Measurements from ENCODE around the gene WNT10A.

WNT10A gene

GRCh38 chr2:218861645-218862318 lies 18.9 kb upstream of the WNT10A start:
- Histone ChIP-seq H3K27me3 (ENCODE audit: low read depth) (peaks cover 31% of the 10 kb centered on the region), H3K9me3 (no peaks in the 10 kb centered on the region), H3K4me1 (peaks cover 7% of the 10 kb centered on the region), H3K36me3 (replicated peaks) (no peaks in the 10 kb centered on the region), H3K4me3 (no peak overlapping the region)
- DNase-seq (ENCODE audit: low spot score in 2 of 2) = no peak
- in situ Hi-C loops (cut with MboI; ENCODE audit: low sequenced_read_pairs) = no loop called here

DNA sequence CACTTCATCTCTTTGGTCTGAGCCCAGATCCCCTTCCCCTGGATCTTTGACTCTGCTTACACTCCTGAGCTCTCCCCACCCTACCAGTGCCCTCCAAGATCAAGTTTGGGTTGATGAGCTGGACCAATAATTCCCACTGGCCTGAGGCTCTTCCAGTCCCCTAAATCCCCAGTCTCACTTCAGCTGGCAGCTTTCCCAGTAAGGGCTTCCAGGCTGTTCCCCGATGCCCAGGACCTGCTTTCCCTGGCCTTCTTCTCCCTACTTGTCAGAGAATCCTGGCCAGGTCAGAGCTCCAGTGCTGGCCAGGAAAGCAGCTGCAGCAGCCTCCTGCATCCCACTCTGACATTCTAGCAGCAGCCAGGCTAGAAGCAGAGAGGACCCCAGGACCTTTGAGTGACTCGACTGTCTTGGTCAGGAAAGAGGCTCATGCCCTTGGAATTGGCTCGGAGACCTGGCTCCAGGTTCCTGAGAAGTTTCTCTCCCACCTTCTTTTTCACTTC lies 17.6 kb upstream of the WNT10A start:
- peaks cover 7% of the 10 kb centered on the region for H3K4me1 ChIP-seq
- H3K27me3 ChIP-seq (ENCODE audit: low read depth) = peaks cover 25% of the 10 kb centered on the region
- H3K4me3 ChIP-seq = no peak overlapping the region
- H3K9me3 ChIP-seq = no peaks in the 10 kb centered on the region
- no peak for DNase-seq (ENCODE audit: low spot score in 2 of 2)
- in situ Hi-C loops (cut with MboI; ENCODE audit: low sequenced_read_pairs) = no loop called here
- no peaks in the 10 kb centered on the region for H3K36me3 ChIP-seq (replicated peaks)

DNA sequence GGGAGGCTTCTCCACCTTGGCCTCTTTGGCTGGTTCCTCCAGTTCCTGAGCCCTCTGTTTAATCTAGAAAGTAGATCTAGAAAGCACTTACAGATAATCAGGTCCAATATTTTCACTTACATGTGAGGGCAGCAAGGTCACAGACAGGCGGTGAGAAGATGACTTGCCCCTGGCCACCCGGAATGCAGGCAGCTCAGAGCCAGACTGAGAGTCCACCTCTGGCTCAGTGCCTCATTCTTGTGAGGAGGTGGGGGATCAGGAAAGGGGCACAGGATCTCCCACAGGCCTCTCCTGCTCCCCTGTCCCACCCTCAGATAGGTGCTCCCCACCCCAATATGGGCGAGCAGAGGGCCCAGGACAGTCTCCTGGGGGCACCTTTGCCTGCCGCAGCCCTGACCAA lies 15.3 kb upstream of the WNT10A start:
- in situ Hi-C loops (cut with MboI; ENCODE audit: low sequenced_read_pairs) = no loop called here
- Histone ChIP-seq H3K9me3 (no peaks in the 10 kb centered on the region), H3K36me3 (replicated peaks) (no peaks in the 10 kb centered on the region), H3K4me1 (peaks cover 5% of the 10 kb centered on the region), H3K27me3 (ENCODE audit: low read depth) (peaks cover 18% of the 10 kb centered on the region), H3K4me3 (no peak overlapping the region)
- no peak for DNase-seq (ENCODE audit: low spot score in 2 of 2)

GRCh38 chr2:218865999-218866398 lies 14.7 kb upstream of the WNT10A start:
- in situ Hi-C loops (cut with MboI; ENCODE audit: low sequenced_read_pairs) = no loop called here
- Histone ChIP-seq H3K27me3 (ENCODE audit: low read depth) (peaks cover 22% of the 10 kb centered on the region), H3K9me3 (no peaks in the 10 kb centered on the region), H3K4me1 (peaks cover 3% of the 10 kb centered on the region), H3K36me3 (replicated peaks) (no peaks in the 10 kb centered on the region), H3K4me3 (no peak overlapping the region)
- DNase-seq (ENCODE audit: low spot score in 2 of 2) = no peak

GRCh38 chr2:218867900-218868299 lies 12.8 kb upstream of the WNT10A start:
- peaks cover 35% of the 10 kb centered on the region for H3K27me3 ChIP-seq (ENCODE audit: low read depth)
- in situ Hi-C loops (cut with MboI; ENCODE audit: low sequenced_read_pairs) = no loop called here
- H3K36me3 ChIP-seq (replicated peaks) = no peaks in the 10 kb centered on the region
- no peak overlapping the region for H3K4me3 ChIP-seq
- no peak for DNase-seq (ENCODE audit: low spot score in 2 of 2)
- H3K4me1 ChIP-seq = no peaks in the 10 kb centered on the region
- H3K9me3 ChIP-seq = no peaks in the 10 kb centered on the region

DNA sequence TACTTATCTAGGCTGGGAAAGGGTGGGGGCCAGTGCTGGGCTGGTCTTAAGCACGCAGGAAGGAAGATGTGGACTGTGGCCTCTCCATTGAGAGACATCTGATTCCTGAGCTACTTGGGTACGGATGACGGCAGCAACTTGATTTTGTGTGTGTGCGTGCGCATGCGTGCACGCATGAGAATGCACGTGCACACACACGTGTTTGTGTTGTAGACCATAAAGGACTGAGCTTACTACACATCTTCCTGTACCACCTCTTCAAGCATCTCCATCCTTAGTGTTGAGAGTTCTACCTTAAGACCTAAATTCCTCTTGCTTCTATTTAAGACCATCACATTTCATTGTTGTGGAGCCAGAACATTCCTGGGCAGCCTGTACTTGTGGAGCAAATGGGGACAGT lies 11.6 kb upstream of the WNT10A start:
- H3K4me3 ChIP-seq = no peak overlapping the region
- no peak for DNase-seq (ENCODE audit: low spot score in 2 of 2)
- in situ Hi-C loops (cut with MboI; ENCODE audit: low sequenced_read_pairs) = no loop called here

DNA sequence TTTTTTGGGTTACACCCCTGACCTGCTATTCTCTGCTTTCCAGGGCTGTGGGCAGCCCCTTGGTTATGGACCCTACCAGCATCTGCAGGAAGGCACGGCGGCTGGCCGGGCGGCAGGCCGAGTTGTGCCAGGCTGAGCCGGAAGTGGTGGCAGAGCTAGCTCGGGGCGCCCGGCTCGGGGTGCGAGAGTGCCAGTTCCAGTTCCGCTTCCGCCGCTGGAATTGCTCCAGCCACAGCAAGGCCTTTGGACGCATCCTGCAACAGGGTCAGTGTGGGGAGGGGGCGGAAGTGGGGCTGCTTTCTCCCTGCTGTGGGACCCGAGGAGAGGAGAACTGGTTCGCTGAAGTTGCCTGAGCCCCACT lies 9.7 kb upstream of the WNT10A start:
- Histone ChIP-seq H3K9me3 (no peaks in the 10 kb centered on the region), H3K4me3 (no peak overlapping the region), H3K36me3 (replicated peaks) (no peaks in the 10 kb centered on the region), H3K27me3 (ENCODE audit: low read depth) (peaks cover 35% of the 10 kb centered on the region), H3K4me1 (no peaks in the 10 kb centered on the region)
- DNase-seq (ENCODE audit: low spot score in 2 of 2) = no peak
- in situ Hi-C loops (cut with MboI; ENCODE audit: low sequenced_read_pairs) = no loop called here

More for the DNA sequence above, 11.6 kb upstream of the WNT10A start:
- Histone ChIP-seq H3K4me1 (no peaks in the 10 kb centered on the region), H3K27me3 (ENCODE audit: low read depth) (peaks cover 35% of the 10 kb centered on the region), H3K9me3 (no peaks in the 10 kb centered on the region), H3K36me3 (replicated peaks) (no peaks in the 10 kb centered on the region)

DNA sequence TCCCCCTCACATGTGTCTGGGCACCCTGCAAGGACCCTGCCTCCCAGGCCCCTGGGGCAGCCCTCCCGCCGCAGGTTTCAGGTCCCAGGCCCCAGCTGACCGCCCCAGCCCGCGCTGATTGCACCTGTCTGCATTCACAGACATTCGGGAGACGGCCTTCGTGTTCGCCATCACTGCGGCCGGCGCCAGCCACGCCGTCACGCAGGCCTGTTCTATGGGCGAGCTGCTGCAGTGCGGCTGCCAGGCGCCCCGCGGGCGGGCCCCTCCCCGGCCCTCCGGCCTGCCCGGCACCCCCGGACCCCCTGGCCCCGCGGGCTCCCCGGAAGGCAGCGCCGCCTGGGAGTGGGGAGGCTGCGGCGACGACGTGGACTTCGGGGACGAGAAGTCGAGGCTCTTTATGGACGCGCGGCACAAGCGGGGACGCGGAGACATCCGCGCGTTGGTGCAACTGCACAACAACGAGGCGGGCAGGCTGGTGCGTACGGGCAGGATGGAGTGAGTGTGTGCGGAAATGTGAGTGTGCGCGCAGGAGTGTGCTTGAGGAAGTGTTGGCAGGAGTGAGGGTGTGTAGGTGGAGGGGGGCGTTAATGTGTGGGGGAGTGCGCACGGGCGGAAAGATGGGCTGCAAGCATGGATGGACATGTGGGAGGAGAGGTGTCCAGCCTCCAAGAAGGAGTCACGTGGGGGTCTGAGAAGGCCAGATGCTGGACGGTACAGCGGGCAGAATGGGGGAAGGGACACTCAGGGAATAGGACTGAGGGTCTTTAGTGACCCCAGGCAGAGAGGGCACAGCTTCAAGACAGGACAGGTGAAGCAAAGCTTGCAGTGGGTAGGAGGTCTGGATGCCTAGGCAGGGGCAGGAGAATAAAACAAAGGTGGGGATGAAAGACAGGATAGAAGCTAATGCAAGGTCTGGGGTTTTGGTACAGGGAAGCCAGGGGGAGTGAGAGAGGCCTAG lies 9.0 kb upstream of the WNT10A start:
- Histone ChIP-seq H3K4me3 (no peak overlapping the region), H3K27me3 (ENCODE audit: low read depth) (peaks cover 35% of the 10 kb centered on the region), H3K4me1 (no peaks in the 10 kb centered on the region), H3K9me3 (no peaks in the 10 kb centered on the region), H3K36me3 (replicated peaks) (no peaks in the 10 kb centered on the region)
- in situ Hi-C loops (cut with MboI; ENCODE audit: low sequenced_read_pairs) = no loop called here
- no peak for DNase-seq (ENCODE audit: low spot score in 2 of 2)

GRCh38 chr2:218872645-218873358 lies 7.8 kb upstream of the WNT10A start:
- H3K4me1 ChIP-seq = no peaks in the 10 kb centered on the region
- in situ Hi-C loops (cut with MboI; ENCODE audit: low sequenced_read_pairs) = no loop called here
- no peak for DNase-seq (ENCODE audit: low spot score in 2 of 2)
- H3K36me3 ChIP-seq (replicated peaks) = no peaks in the 10 kb centered on the region
- no peak overlapping the region for H3K4me3 ChIP-seq
- H3K9me3 ChIP-seq = no peaks in the 10 kb centered on the region
- H3K27me3 ChIP-seq (ENCODE audit: low read depth) = peaks cover 35% of the 10 kb centered on the region

GRCh38 chr2:218873359-218874194 lies 7.1 kb upstream of the WNT10A start:
- H3K4me3 ChIP-seq = no peak overlapping the region
- no peak for DNase-seq (ENCODE audit: low spot score in 2 of 2)
- H3K27me3 ChIP-seq (ENCODE audit: low read depth) = peaks cover 32% of the 10 kb centered on the region
- H3K9me3 ChIP-seq = no peaks in the 10 kb centered on the region
- H3K36me3 ChIP-seq (replicated peaks) = no peaks in the 10 kb centered on the region
- no peaks in the 10 kb centered on the region for H3K4me1 ChIP-seq
- in situ Hi-C loops (cut with MboI; ENCODE audit: low sequenced_read_pairs) = no loop called here

DNA sequence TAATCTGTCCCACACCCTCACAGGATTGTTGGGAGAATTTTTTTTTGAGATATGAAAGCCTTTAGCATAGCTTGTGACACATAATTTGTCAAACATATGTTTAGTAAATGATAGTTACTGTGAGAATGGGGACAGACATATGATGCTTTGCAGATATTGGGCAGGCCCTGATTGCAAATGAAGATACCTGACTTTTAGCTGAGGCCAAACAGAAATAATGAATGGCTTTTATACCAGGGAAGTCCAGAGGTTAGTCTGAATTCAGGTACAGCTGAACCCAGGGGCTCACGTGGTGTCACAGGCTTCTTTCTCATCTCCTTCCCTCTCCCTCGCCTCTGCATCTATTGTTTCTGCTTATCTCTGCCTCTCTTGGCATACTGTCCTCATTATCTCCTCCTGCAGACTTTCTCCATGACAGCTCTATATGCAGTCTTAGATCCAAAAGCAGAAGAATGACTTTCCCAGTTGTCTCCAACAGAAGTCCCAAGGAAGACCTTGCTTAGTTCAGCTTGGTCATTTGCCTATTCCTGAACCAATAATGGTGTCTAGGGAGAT lies 4.9 kb upstream of the WNT10A start:
- in situ Hi-C loops (cut with MboI; ENCODE audit: low sequenced_read_pairs) = no loop called here

DNA sequence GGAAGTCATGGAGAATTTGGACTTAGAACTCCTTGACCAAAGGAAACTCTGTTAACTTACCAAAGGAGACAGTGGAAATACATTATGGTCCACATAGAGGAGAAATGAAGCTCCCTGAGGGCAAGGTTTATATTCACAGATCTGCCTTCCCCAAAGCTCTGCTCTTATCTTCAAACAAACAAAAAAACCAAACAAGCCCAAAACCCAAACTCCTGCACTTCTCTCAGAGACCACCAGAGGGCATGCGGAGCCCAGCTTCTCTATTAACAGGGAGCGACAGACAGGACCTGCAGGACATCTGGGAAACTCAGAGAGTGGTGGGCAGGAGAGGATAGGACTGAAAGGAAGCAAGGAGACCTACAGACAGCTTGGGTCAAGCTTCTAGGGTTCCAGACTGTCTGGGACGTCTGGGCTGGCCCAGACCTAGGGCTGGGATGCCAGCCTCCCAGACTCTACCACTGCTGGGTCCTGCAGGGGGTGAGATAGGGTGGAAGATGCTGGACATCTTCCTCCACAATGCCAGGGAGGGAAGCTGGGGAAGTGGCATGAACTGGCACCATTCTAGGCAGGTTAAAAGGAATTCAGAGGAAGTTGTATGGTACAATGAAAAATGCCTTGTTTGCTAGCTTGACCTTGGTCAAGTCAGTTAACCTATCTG lies 4.0 kb upstream of the WNT10A start:
- H3K9me3 ChIP-seq = no peaks in the 10 kb centered on the region
- no peak overlapping the region for H3K4me3 ChIP-seq
- peaks cover 28% of the 10 kb centered on the region for H3K27me3 ChIP-seq (ENCODE audit: low read depth)
- in situ Hi-C loops (cut with MboI; ENCODE audit: low sequenced_read_pairs) = no loop called here
- no peaks in the 10 kb centered on the region for H3K4me1 ChIP-seq
- DNase-seq (ENCODE audit: low spot score in 2 of 2) = peak; percentile 40 to 78
- no peaks in the 10 kb centered on the region for H3K36me3 ChIP-seq (replicated peaks)

More for the DNA sequence above, 4.9 kb upstream of the WNT10A start:
- peaks cover 33% of the 10 kb centered on the region for H3K27me3 ChIP-seq (ENCODE audit: low read depth)
- H3K4me1 ChIP-seq = no peaks in the 10 kb centered on the region
- H3K9me3 ChIP-seq = no peaks in the 10 kb centered on the region
- DNase-seq (ENCODE audit: low spot score in 2 of 2) = no peak
- no peaks in the 10 kb centered on the region for H3K36me3 ChIP-seq (replicated peaks)
- H3K4me3 ChIP-seq = no peak overlapping the region

Data from HAP-1 (cell line).